Astrocyte (in vitro differentiated cells and primary cell): ENCODE results near the gene EYS. TPM values are rescaled to one million over a fixed set of nuclear protein-coding genes. Genes with fewer than 3 reads are reported as not detected.
A peak's percentile ranks its signal among the peaks of the same experiment; 100 is the strongest.

Experiments used
- DNase-seq: peaks from one replicate; pipeline ENCODE4 v3.0.0-alpha.2; 2010; ENCODE audit warnings: low read depth
- FAIRE-seq: peaks from 2 replicates; lab custom pipeline; 2011; peaks lifted over from hg19 to GRCh38; lab: Jason Lieb, UNC
- H2AFZ ChIP-seq: 2 replicates; pipeline ENCODE4 v1.6.0; 2012; ENCODE audit warnings: low read depth, low read length, inconsistent platforms
- H3K27ac ChIP-seq: 2 replicates; pipeline ENCODE4 v1.5.1; 2011; ENCODE audit warnings: low read depth, low read length, inconsistent platforms
- H3K27me3 ChIP-seq: 2 replicates; pipeline ENCODE4 v1.6.0; 2011; ENCODE audit warnings: low read length, inconsistent platforms; ENCODE audit not compliant: insufficient read depth
- H3K36me3 ChIP-seq: 2 replicates; pipeline ENCODE4 v1.5.1; 2011; ENCODE audit warnings: low read length, inconsistent platforms; ENCODE audit not compliant: insufficient read depth
- H3K4me1 ChIP-seq: 2 replicates; pipeline ENCODE4 v1.5.1; 2011; ENCODE audit warnings: low read length, inconsistent platforms; ENCODE audit not compliant: insufficient read depth
- H3K4me2 ChIP-seq: 2 replicates; pipeline ENCODE4 v1.6.0; 2012; ENCODE audit warnings: low read length, inconsistent platforms
- H3K4me3 ChIP-seq: 2 replicates; pipeline ENCODE4 v1.5.1; 2011; ENCODE audit warnings: low read depth, mild to moderate bottlenecking, low read length, inconsistent platforms; ENCODE audit not compliant: insufficient read depth
- H3K79me2 ChIP-seq: 2 replicates; pipeline ENCODE4 v1.6.0; 2012; ENCODE audit warnings: mild to moderate bottlenecking, low read length, inconsistent platforms; ENCODE audit not compliant: insufficient read depth
- H3K9ac ChIP-seq: 2 replicates; pipeline ENCODE4 v1.6.0; 2012; ENCODE audit warnings: mild to moderate bottlenecking, low read length, inconsistent platforms
- H3K9me3 ChIP-seq: 2 replicates; pipeline ENCODE4 v1.5.1; 2012; ENCODE audit warnings: low read depth, mild to moderate bottlenecking, low read length, inconsistent platforms; ENCODE audit not compliant: insufficient read depth
- H4K20me1 ChIP-seq: 2 replicates; pipeline ENCODE4 v1.6.0; 2012; ENCODE audit warnings: low read length, inconsistent platforms; ENCODE audit not compliant: insufficient read depth
- H3K27ac Mint-ChIP-seq: one replicate; pipeline ENCODE4 v1.8.0; 2021; ENCODE audit warnings: mild to moderate bottlenecking, mixed read lengths; ENCODE audit not compliant: unreplicated experiment
- H3K27me3 Mint-ChIP-seq: one replicate; pipeline ENCODE4 v1.8.0; 2021; ENCODE audit warnings: low read depth, mixed read lengths; ENCODE audit not compliant: unreplicated experiment
- H3K36me3 Mint-ChIP-seq: one replicate; pipeline ENCODE4 v1.8.0; 2021; ENCODE audit warnings: low read depth, mixed read lengths; ENCODE audit not compliant: unreplicated experiment
- H3K4me1 Mint-ChIP-seq: one replicate; pipeline ENCODE4 v1.8.0; 2021; ENCODE audit warnings: low read depth, mixed read lengths; ENCODE audit not compliant: unreplicated experiment
- H3K4me3 Mint-ChIP-seq: one replicate; pipeline ENCODE4 v1.8.0; 2021; ENCODE audit warnings: mild to moderate bottlenecking, moderate library complexity, mixed read lengths; ENCODE audit not compliant: unreplicated experiment
- H3K9me3 Mint-ChIP-seq: one replicate; pipeline ENCODE4 v1.8.0; 2021; ENCODE audit warnings: mild to moderate bottlenecking, mixed read lengths; ENCODE audit not compliant: unreplicated experiment
- EZH2 ChIP-seq: IDR thresholded peaks from 2 replicates; pipeline ENCODE4 v1.6.1; 2012; ENCODE audit warnings: mild to moderate bottlenecking, low read length, inconsistent platforms; ENCODE audit not compliant: insufficient read depth
- total RNA-seq: library from RNA; stranded (reverse); gene quantifications from 2 replicates; pipeline ENCODE4 v1.2.1, GENCODE V29; 2021
- TF ChIP-seq, protein P1 (sequence below): IDR thresholded peaks from 2 replicates; pipeline ENCODE4 v1.5.1; 2011; ENCODE audit warnings: low read depth, mild to moderate bottlenecking, inconsistent platforms, low read length, moderate library complexity; ENCODE audit not compliant: insufficient read depth

EYS gene
- total RNA-seq, 1 donor from 2014 or later = 0.16 TPM

DNA sequence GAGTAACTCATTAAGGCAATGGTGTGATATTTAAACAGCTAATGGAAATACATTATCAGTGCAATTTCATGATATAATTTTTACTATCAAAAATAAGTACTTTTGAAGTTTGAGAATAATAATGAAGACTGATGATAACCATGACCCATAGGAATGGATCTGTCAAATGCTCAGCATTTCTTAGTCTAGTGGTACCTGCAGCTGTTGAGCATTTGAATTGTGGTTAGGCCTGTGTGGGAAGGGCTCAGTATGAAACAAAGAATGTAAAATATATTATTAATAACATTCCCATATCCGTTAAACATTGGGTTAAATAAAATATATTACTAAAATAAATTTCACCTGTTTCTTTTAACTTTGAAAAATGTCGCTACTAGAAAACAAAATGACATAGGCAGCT lies 1898.5 kb downstream of the EYS start:
- Mint-ChIP-seq H3K4me3 (no peak overlapping the region), H3K36me3 (no peaks in the 10 kb centered on the region), H3K27me3 (no peaks in the 10 kb centered on the region), H3K4me1 (peaks cover 29% of the 10 kb centered on the region), H3K27ac (no peak overlapping the region), H3K9me3 (no peaks in the 10 kb centered on the region)
- Histone ChIP-seq H3K4me1 (peaks cover 26% of the 10 kb centered on the region), H3K79me2 (no peaks in the 10 kb centered on the region), H3K4me2 (no peak overlapping the region), H4K20me1 (no peaks in the 10 kb centered on the region), H3K9me3 (no peaks in the 10 kb centered on the region), H3K9ac (no peak overlapping the region), H3K27me3 (no peaks in the 10 kb centered on the region), H3K27ac (no peak overlapping the region), H2AFZ (no peak overlapping the region), H3K4me3 (no peak overlapping the region), H3K36me3 (no peaks in the 10 kb centered on the region)
- no peak for DNase-seq
- FAIRE-seq = no peak
- TF ChIP-seq, protein P1, sequence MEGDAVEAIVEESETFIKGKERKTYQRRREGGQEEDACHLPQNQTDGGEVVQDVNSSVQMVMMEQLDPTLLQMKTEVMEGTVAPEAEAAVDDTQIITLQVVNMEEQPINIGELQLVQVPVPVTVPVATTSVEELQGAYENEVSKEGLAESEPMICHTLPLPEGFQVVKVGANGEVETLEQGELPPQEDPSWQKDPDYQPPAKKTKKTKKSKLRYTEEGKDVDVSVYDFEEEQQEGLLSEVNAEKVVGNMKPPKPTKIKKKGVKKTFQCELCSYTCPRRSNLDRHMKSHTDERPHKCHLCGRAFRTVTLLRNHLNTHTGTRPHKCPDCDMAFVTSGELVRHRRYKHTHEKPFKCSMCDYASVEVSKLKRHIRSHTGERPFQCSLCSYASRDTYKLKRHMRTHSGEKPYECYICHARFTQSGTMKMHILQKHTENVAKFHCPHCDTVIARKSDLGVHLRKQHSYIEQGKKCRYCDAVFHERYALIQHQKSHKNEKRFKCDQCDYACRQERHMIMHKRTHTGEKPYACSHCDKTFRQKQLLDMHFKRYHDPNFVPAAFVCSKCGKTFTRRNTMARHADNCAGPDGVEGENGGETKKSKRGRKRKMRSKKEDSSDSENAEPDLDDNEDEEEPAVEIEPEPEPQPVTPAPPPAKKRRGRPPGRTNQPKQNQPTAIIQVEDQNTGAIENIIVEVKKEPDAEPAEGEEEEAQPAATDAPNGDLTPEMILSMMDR = no peak
- TF ChIP-seq EZH2 = no peak

DNA sequence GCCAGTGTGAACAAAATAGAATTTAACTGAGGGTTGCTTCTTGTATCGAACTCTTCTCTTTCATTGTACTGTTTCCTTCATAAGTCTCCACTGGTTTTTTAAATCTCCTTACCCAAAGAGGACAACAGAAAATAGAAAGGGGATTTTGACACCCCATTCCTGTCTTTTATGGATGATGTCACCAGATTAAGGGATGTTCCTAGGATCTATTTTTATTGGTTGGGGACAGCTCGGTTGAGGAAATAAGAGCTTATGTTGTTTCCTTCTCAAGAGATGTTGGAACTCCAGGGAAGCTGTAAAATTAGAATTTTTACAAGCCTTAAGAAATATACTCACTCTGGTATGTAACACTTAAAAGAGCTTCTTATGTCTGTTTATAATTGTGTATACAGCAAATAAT lies 1900.0 kb downstream of the EYS start:
- Histone ChIP-seq H2AFZ (peak overlapping the region; percentile 15), H3K4me3 (no peak overlapping the region), H3K27me3 (no peaks in the 10 kb centered on the region), H3K9ac (peak overlapping the region; percentile 33), H3K79me2 (no peaks in the 10 kb centered on the region), H3K36me3 (no peaks in the 10 kb centered on the region), H3K9me3 (no peaks in the 10 kb centered on the region), H3K27ac (peak overlapping the region; percentile 80), H3K4me2 (peak overlapping the region; percentile 67), H3K4me1 (peaks cover 26% of the 10 kb centered on the region), H4K20me1 (no peaks in the 10 kb centered on the region)
- TF ChIP-seq, protein P1 = no peak
- TF ChIP-seq EZH2 = no peak
- Mint-ChIP-seq H3K4me1 (peaks cover 29% of the 10 kb centered on the region), H3K4me3 (no peak overlapping the region), H3K9me3 (no peaks in the 10 kb centered on the region), H3K27me3 (no peaks in the 10 kb centered on the region), H3K27ac (peak overlapping the region; percentile 73), H3K36me3 (no peaks in the 10 kb centered on the region)
- DNase-seq (no peak), FAIRE-seq (no peak)

DNA sequence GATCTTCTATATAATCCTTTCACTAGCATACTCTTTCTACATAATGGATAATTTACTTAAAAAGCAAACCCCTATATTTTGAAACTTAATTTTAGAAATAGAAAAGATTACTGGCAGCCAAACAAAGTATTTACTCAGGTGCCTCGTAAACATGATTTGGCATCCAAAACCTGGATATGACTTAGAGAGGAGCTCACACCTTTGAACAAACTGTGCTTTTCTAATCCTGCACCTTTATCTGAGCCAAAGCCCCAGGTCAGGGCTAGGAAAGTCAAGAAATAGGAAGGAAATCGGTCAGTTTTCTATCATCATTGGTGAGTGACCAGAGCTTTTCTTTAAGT lies 1900.5 kb downstream of the EYS start:
- H3K79me2 ChIP-seq = no peaks in the 10 kb centered on the region
- peaks cover 26% of the 10 kb centered on the region for H3K4me1 ChIP-seq
- Mint-ChIP-seq H3K27me3 (no peaks in the 10 kb centered on the region), H3K27ac (peak overlapping the region; percentile 87), H3K9me3 (no peaks in the 10 kb centered on the region), H3K4me3 (no peak overlapping the region), H3K4me1 (peaks cover 29% of the 10 kb centered on the region), H3K36me3 (no peaks in the 10 kb centered on the region)
- H3K36me3 ChIP-seq = no peaks in the 10 kb centered on the region
- H3K4me3 ChIP-seq = no peak overlapping the region
- DNase-seq (no peak), FAIRE-seq (no peak)
- peak overlapping the region; percentile 80 for H3K27ac ChIP-seq
- no peaks in the 10 kb centered on the region for H3K9me3 ChIP-seq
- H3K4me2 ChIP-seq = peak overlapping the region; percentile 67
- H2AFZ ChIP-seq = no peak overlapping the region
- H3K9ac ChIP-seq = peak overlapping the region; percentile 33
- no peaks in the 10 kb centered on the region for H4K20me1 ChIP-seq
- TF ChIP-seq EZH2 = no peak
- H3K27me3 ChIP-seq = no peaks in the 10 kb centered on the region
